ENCODE measurements around the gene FARS2. TPM values are rescaled to one million over a fixed set of nuclear protein-coding genes. Genes with fewer than 3 reads are reported as not detected.

FARS2 gene
- polyA plus RNA-seq, 1 of the 3 experiments (the other 2 are of a cell fraction) = 12.5 TPM

DNA sequence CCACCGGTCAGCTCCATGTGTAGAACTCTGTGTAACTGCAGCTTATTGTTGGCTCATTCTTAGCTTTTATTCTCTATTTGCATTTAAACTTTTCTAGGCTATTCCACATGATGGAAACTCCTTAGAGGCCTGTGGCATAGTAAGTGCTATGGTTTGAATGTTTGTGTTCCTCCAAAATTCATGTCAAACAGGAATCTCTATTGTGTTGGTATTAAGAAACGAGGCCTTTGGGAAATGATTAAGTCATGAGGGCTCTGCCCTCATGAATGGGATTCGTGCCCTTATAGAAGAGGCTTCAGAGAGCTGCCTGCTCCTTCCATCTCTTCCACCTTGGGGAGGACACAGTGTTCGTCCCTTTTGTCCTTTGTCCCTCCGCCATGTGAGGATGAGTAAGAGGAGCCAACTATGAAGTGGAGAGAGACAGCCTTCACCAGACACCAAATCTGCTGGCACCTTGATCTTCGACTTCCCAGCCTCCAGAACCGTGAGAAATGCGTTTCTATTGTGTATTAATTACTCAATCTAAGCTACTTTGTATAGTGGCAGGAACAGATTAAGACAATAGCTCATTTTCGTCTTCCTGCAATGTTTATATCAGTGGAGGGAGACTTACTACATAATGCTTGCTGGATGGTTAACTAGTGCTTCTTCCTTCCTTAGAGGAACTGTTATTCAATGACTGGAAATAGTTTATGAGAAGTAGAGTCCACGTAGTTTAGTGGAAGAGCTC, 361.1 kb downstream of the FARS2 start (continued):
- TF ChIP-seq REST (IDR thresholded peaks at IDR 0.05; ENCODE audit: low read depth, low read length) = no peak
- TF ChIP-seq TEAD4 (IDR thresholded peaks at IDR 0.05; ENCODE audit: borderline replicate concordance, insufficient read depth) = no peak
- no peak for TF ChIP-seq SMC3 (IDR thresholded peaks at IDR 0.05; ENCODE audit: low read depth, low read length)

- Histone ChIP-seq H3K27ac (ENCODE audit: low read depth in 2 of 2, low read length in 1 of 2) (no peak overlapping the region), H3K36me3 (replicated peaks in 1 of 2; ENCODE audit: control insufficient read depth in 1 of 2, insufficient read depth in 2 of 2, low read length in 1 of 2) (no peaks in the 10 kb centered on the region), H3K9me2 (no peaks in the 10 kb centered on the region), H3K9me3 (no peaks in the 10 kb centered on the region), H3K27me3 (ENCODE audit: insufficient read depth) (no peaks in the 10 kb centered on the region), H3K4me1 (ENCODE audit: control insufficient read depth in 1 of 2, insufficient read depth in 2 of 2, low read depth in 1 of 2, low read length in 1 of 2) (no peaks in the 10 kb centered on the region), H3K4me3 (ENCODE audit: low read depth in 2 of 2, low read length in 1 of 2) (no peak overlapping the region), H2AFZ (ENCODE audit: low read depth) (no peak overlapping the region), H3F3A (replicated peaks; ENCODE audit: insufficient read depth) (no peaks in the 10 kb centered on the region), H3K9ac (no peak overlapping the region), H3K4me2 (no peak overlapping the region), H4K20me1 (ENCODE audit: insufficient read depth) (no peaks in the 10 kb centered on the region), H3K79me2 (ENCODE audit: insufficient read depth) (no peaks in the 10 kb centered on the region)
- WGBS (ENCODE audit: low lambda C conversion rate) = 92% methylated on average over 2 of the region's 2 CpGs
- no peak for DNase-seq
- CTCF ChIA-PET = no interaction called here
- POLR2A ChIA-PET = no interaction called here
- TF ChIP-seq POLR2AphosphoS5 (IDR thresholded peaks at IDR 0.05; ENCODE audit: low read depth, low read length) (no peak), NFIC (IDR thresholded peaks at IDR 0.05; ENCODE audit: borderline replicate concordance) (no peak), YY1 (IDR thresholded peaks at IDR 0.05; ENCODE audit: low read depth) (no peak), FOSL2 (IDR thresholded peaks at IDR 0.05; ENCODE audit: borderline replicate concordance, low read depth) (no peak), EZH2phosphoT487 (IDR thresholded peaks at IDR 0.05; ENCODE audit: borderline replicate concordance, low read depth) (no peak), NRF1 (IDR thresholded peaks at IDR 0.05; ENCODE audit: low read depth, low read length) (no peak), JUND (IDR thresholded peaks at IDR 0.05) (no peak), EP300 (IDR thresholded peaks at IDR 0.05; ENCODE audit: borderline replicate concordance in 1 of 2, low read depth in 1 of 2, low read length in 1 of 2) (no peak), RAD21 (IDR thresholded peaks at IDR 0.05; ENCODE audit: low read length) (no peak), CTCF (IDR thresholded peaks at IDR 0.05) (no peak), FOXJ3 (CRISPR knock-in tag; IDR thresholded peaks at IDR 0.05) (no peak)
- TF ChIP-seq, protein P1, sequence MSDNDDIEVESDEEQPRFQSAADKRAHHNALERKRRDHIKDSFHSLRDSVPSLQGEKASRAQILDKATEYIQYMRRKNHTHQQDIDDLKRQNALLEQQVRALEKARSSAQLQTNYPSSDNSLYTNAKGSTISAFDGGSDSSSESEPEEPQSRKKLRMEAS (IDR thresholded peaks at IDR 0.05; ENCODE audit: low read depth) = no peak
Measured at GRCh38 chr6:5623769-5624168, 362.5 kb downstream of the FARS2 start.
